HepG2 (cell line): Measurements from ENCODE around the gene DNMT3L. TPM values are rescaled to one million over a fixed set of nuclear protein-coding genes. Genes with fewer than 3 reads are reported as not detected.

Source experiments
- ATAC-seq: fragments of 200-7000 bp; cut with Tn5 transposase; 3 replicates; pipeline ENCODE4 v1.9.1; 2020; ENCODE audit warnings: mild to moderate bottlenecking, moderate library complexity
- BruUV-seq: library from RNA; stranded (reverse); fragments of 400-500 nt; replicated peaks from 2 replicates; lab custom pipeline; 2021; lab: Mats Ljungman, UMichigan
- CTCF ChIA-PET: fragments of 300-600 bp; formaldehyde crosslinking; extraction: SDS; loops from one replicate; lab custom pipeline; 2021; ENCODE audit warnings: low total read pairs, inconsistent platforms, low intra/inter-chr PET ratio; lab: Yijun Ruan, JAX
- POLR2A ChIA-PET: fragments of 350-600 bp; sonication (Branson Sonifier 250); formaldehyde crosslinking; loops from one replicate; lab custom pipeline; 2020; ENCODE audit warnings: antibody characterized with exemption, inconsistent platforms; lab: Yijun Ruan, JAX
- DNase-seq: peaks from one replicate; pipeline ENCODE4 v3.0.0-alpha.2; 2015; ENCODE audit warnings: low spot score
- FAIRE-seq: peaks from 3 replicates; lab custom pipeline; 2011; peaks lifted over from hg19 to GRCh38; lab: Jason Lieb, UNC
- H2AFZ ChIP-seq: one replicate; pipeline ENCODE4 v1.6.1; 2011; ENCODE audit warnings: low read length, inconsistent platforms
- H3K27ac ChIP-seq: fragments of 300-600 bp; 3 replicates; pipeline ENCODE4 v1.8.0; 2011; ENCODE audit warnings: mixed run types, mild to moderate bottlenecking, mixed read lengths, low read length, inconsistent platforms; ENCODE audit not compliant: insufficient read depth; ENCODE audit errors: extremely low read length
- H3K27me3 ChIP-seq, 2 experiments: fragments of 200-600 bp in 1 of 2; 2 replicates in 1 of 2; 3 replicates in 1 of 2; pipeline versions ENCODE4 v1.6.0 to v1.8.0; 2011; ENCODE audit warnings: low read length in 2 of 2, mild to moderate bottlenecking in 2 of 2, moderate library complexity in 2 of 2, inconsistent platforms in 1 of 2; ENCODE audit not compliant: insufficient read depth in 2 of 2, control insufficient read depth in 1 of 2
- H3K36me3 ChIP-seq, 2 experiments: fragments of 200-600 bp in 1 of 2; replicated peaks in 1 of 2; 2 replicates in 1 of 2; 3 replicates in 1 of 2; pipeline versions ENCODE4 v1.5.1 to v1.8.0; 2011; ENCODE audit warnings: low read length in 2 of 2, inconsistent platforms in 1 of 2; ENCODE audit not compliant: insufficient read depth in 2 of 2, control insufficient read depth in 1 of 2
- H3K4me1 ChIP-seq: 2 replicates; pipeline ENCODE4 v1.5.1; 2012; ENCODE audit warnings: low read length, inconsistent platforms; ENCODE audit not compliant: insufficient read depth
- H3K4me2 ChIP-seq: 2 replicates; pipeline ENCODE4 v1.6.0; 2011; ENCODE audit warnings: low read depth, low read length, inconsistent platforms
- H3K4me3 ChIP-seq, 3 experiments: fragments of 200-600 bp in 1 of 3; sonication (generic), shearing (Covaris generic) in 1 of 3; replicated peaks in 1 of 3; 2 replicates each; pipeline ENCODE4 v1.5.1; 2011 to 2016; ENCODE audit warnings: low read length in 3 of 3, inconsistent platforms in 2 of 3, low read depth in 2 of 3, mild to moderate bottlenecking in 2 of 3, control low read depth in 1 of 3, mixed read lengths in 1 of 3; ENCODE audit not compliant: insufficient read depth in 1 of 3
- H3K79me2 ChIP-seq: one replicate; pipeline ENCODE4 v1.6.1; 2011; ENCODE audit warnings: low read length, inconsistent platforms; ENCODE audit not compliant: insufficient read depth
- H3K9ac ChIP-seq: 2 replicates; pipeline ENCODE4 v1.6.0; 2011; ENCODE audit warnings: mild to moderate bottlenecking, low read depth, low read length, inconsistent platforms; ENCODE audit not compliant: insufficient read depth
- H3K9me3 ChIP-seq: 2 replicates; pipeline ENCODE4 v1.5.1; 2012; ENCODE audit warnings: mild to moderate bottlenecking, low read length
- H4K20me1 ChIP-seq: 2 replicates; pipeline ENCODE4 v1.6.0; 2011; ENCODE audit warnings: inconsistent platforms, mild to moderate bottlenecking, low read length, moderate library complexity; ENCODE audit not compliant: insufficient read depth
- AKNA ChIP-seq: sonication (generic); formaldehyde crosslinking; IDR thresholded peaks from 2 replicates; pipeline ENCODE4 v1.4.0; 2020; ENCODE audit warnings: missing genetic modification reagents, borderline replicate concordance
- CHCHD3 ChIP-seq: sonication (generic); formaldehyde crosslinking; IDR thresholded peaks from 2 replicates; pipeline ENCODE4 v1.8.0; 2022; ENCODE audit warnings: mild to moderate bottlenecking, missing genetic modification reagents, moderate library complexity
- E2F2 ChIP-seq: sonication (generic); formaldehyde crosslinking; IDR thresholded peaks from 2 replicates; pipeline ENCODE4 v1.4.0; 2020; ENCODE audit warnings: missing genetic modification reagents, borderline replicate concordance
- KLF6 ChIP-seq: IDR thresholded peaks from 2 replicates; pipeline ENCODE4 v1.8.0; 2016; ENCODE audit warnings: missing biosample characterization, missing genetic modification reagents
- MED13 ChIP-seq: sonication (generic); formaldehyde crosslinking; IDR thresholded peaks from 2 replicates; pipeline ENCODE4 v1.5.0; 2020; ENCODE audit warnings: missing genetic modification reagents
- MXD4 ChIP-seq: IDR thresholded peaks from 2 replicates; pipeline ENCODE4 v1.6.1; 2016; ENCODE audit warnings: mild to moderate bottlenecking, missing biosample characterization, missing genetic modification reagents
- SAP130 ChIP-seq: IDR thresholded peaks from 2 replicates; pipeline ENCODE4 v1.6.1; 2016; ENCODE audit warnings: low read depth
- TBX3 ChIP-seq: fragments of 450-650 bp; IDR thresholded peaks from 2 replicates; pipeline ENCODE4 v1.6.1; 2017; ENCODE audit warnings: antibody characterized with exemption, mild to moderate bottlenecking, inconsistent platforms, borderline replicate concordance
- XBP1 ChIP-seq: sonication (generic); formaldehyde crosslinking; IDR thresholded peaks from 2 replicates; pipeline ENCODE4 v1.5.0; 2020; ENCODE audit warnings: missing genetic modification reagents
- ZNF34 ChIP-seq: sonication (generic); formaldehyde crosslinking; IDR thresholded peaks from 2 replicates; pipeline ENCODE4 v1.4.0; 2020; ENCODE audit warnings: mild to moderate bottlenecking, missing genetic modification reagents, borderline replicate concordance
- ZNF383 ChIP-seq: sonication (generic); formaldehyde crosslinking; IDR thresholded peaks from 2 replicates; pipeline ENCODE4 v1.4.0; 2020; ENCODE audit warnings: missing genetic modification reagents, mild to moderate bottlenecking, borderline replicate concordance
- ZNF430 ChIP-seq: sonication (generic); formaldehyde crosslinking; IDR thresholded peaks from 2 replicates; pipeline ENCODE4 v1.9.0; 2021; ENCODE audit warnings: mild to moderate bottlenecking, missing genetic modification reagents
- ZNF703 ChIP-seq: sonication (generic); formaldehyde crosslinking; IDR thresholded peaks from 2 replicates; pipeline ENCODE4 v1.5.1; 2020; ENCODE audit warnings: missing genetic modification reagents, mild to moderate bottlenecking, moderate library complexity, borderline replicate concordance
- WGBS: methylation state at CpG from one replicate; pipeline ENCODE4 v1.1.6; 2017; ENCODE audit warnings: low lambda C conversion rate; 5-methylcytosine and 5-hydroxymethylcytosine counted together
- in situ Hi-C: cut with HindIII; loops from 2 replicates; pipeline ENCODE4 v1.10.0; 2017; ENCODE audit warnings: low pct_unique_long_range_greater_than_20kb; ENCODE audit not compliant: extremely low pct_ligation_motif_present
- intact Hi-C: fragments of 100-400 bp; cut with micrococcal nuclease; formaldehyde crosslinking; loops from one replicate; pipeline ENCODE4 v1.10.0; 2022; ENCODE audit not compliant: unreplicated experiment
- polyA plus RNA-seq, 8 experiments: library from polyadenylated mRNA; depleted of rRNA in 3 of 8; stranded (reverse) in 7 of 8; unstranded in 1 of 8; fragments of >200 nt; fragmentation: Illumina TruSeq in 4 of 8; extraction: Trizol in 4 of 8; gene quantifications; 2 replicates each; pipeline versions ENCODE4 v1.2.1 to v1.2.3, GENCODE V29; 2011 to 2016; ENCODE audit warnings: low read depth in 4 of 8, missing spikeins in 1 of 8, mixed read lengths in 1 of 8; ENCODE audit not compliant: insufficient read depth in 1 of 8
- total RNA-seq, 5 experiments: library from RNA; depleted of rRNA; stranded (reverse); fragments of >200 nt; fragmentation: Illumina TruSeq; extraction: Trizol; gene quantifications; 2 replicates each; pipeline ENCODE4 v1.2.3, GENCODE V29; 2016; ENCODE audit warnings: low read depth in 1 of 5

The DNMT3L gene
- total and polyA plus RNA-seq, 2 of the 13 experiments (the other 11 are each of a cell fraction or from before 2014, with no cell fraction given), result 0.75 to 1.7 TPM

- TF ChIP-seq AKNA (CRISPR knock-in tag) (no peak), XBP1 (no peak), MED13 (CRISPR knock-in tag) (no peak), TBX3 (no peak), KLF6 (CRISPR knock-in tag) (no peak), SAP130 (CRISPR knock-in tag) (no peak), ZNF383 (no peak)
Observed at GRCh38 chr21:44292812-44293195, 31.1 kb upstream of the DNMT3L start (continued).

GRCh38 chr21:44291936-44292811, 30.5 kb upstream of the DNMT3L start:
- BruUV-seq, result no TSS peak
- intact Hi-C loops, result no loop called here
- H4K20me1 ChIP-seq, result no peaks in the 10 kb centered on the region
- H3K9me3 ChIP-seq, result no peaks in the 10 kb centered on the region
- TF ChIP-seq E2F2 (CRISPR knock-in tag) (no peak), CHCHD3 (CRISPR knock-in tag) (no peak), ZNF703 (CRISPR knock-in tag) (no peak), ZNF430 (CRISPR knock-in tag) (no peak), MXD4 (CRISPR knock-in tag) (no peak), ZNF34 (CRISPR knock-in tag) (no peak)
- POLR2A ChIA-PET, result no interaction called here
- H3K9ac ChIP-seq, result no peak overlapping the region
- H3K4me3 ChIP-seq, result no peak overlapping the region
- in situ Hi-C loops, result no loop called here
- H3K27ac ChIP-seq, result no peak overlapping the region
- H3K79me2 ChIP-seq, result no peaks in the 10 kb centered on the region
- DNase-seq (no peak), ATAC-seq (no peak), FAIRE-seq (no peak)
- H3K4me2 ChIP-seq, result no peak overlapping the region
- peaks cover 22% of the 10 kb centered on the region for H3K4me1 ChIP-seq
- WGBS, result 46% methylated on average over 9 of the region's 25 CpGs
- CTCF ChIA-PET, result no interaction called here
- H2AFZ ChIP-seq, result no peak overlapping the region
- peaks cover 15 to 68% of the 10 kb centered on the region in 2 experiments for H3K27me3 ChIP-seq
- H3K36me3 ChIP-seq, result no peaks in the 10 kb centered on the region
